HG03103 (cell line): ENCODE results near the gene EFNA5.

ENCODE experiments used
- ATAC-seq: cut with Tn5 transposase; IDR thresholded peaks from one replicate; pipeline ENCODE4 v1.9.1; 2021; ENCODE audit warnings: low read depth; ENCODE audit not compliant: unreplicated experiment

The EFNA5 gene

GRCh38 chr5:107652408-107652807 is 18.3 kb downstream of the EFNA5 start:
- no peak for ATAC-seq

- no peak for ATAC-seq
Measured at GRCh38 chr5:107651325-107651724, 19.4 kb downstream of the EFNA5 start.

- ATAC-seq: no peak
Measured at GRCh38 chr5:107646418-107646817, 24.3 kb downstream of the EFNA5 start.

GRCh38 chr5:107640568-107640967 is 30.2 kb downstream of the EFNA5 start:
- no peak for ATAC-seq

GRCh38 chr5:107639990-107640389 is 30.7 kb downstream of the EFNA5 start:
- no peak for ATAC-seq

GRCh38 chr5:107636555-107636954 is 34.2 kb downstream of the EFNA5 start:
- no peak for ATAC-seq

GRCh38 chr5:107636068-107636467 is 34.7 kb downstream of the EFNA5 start:
- no peak for ATAC-seq

- ATAC-seq: no peak
Measured at GRCh38 chr5:107634981-107635848, 35.5 kb downstream of the EFNA5 start.

GRCh38 chr5:107633171-107633901 is 37.4 kb downstream of the EFNA5 start:
- ATAC-seq: no peak

GRCh38 chr5:107631805-107632362 is 38.9 kb downstream of the EFNA5 start:
- ATAC-seq: no peak

GRCh38 chr5:107630184-107630583 is 40.6 kb downstream of the EFNA5 start:
- no peak for ATAC-seq

- no peak for ATAC-seq
Measured at GRCh38 chr5:107624235-107624634, 46.5 kb downstream of the EFNA5 start.

- no peak for ATAC-seq
Measured at GRCh38 chr5:107621089-107621488, 49.6 kb downstream of the EFNA5 start.

GRCh38 chr5:107619781-107620180 is 51.0 kb downstream of the EFNA5 start:
- ATAC-seq: no peak

- ATAC-seq: no peak
Measured at GRCh38 chr5:107618242-107618641, 52.5 kb downstream of the EFNA5 start.

- no peak for ATAC-seq
Measured at GRCh38 chr5:107617052-107617451, 53.7 kb downstream of the EFNA5 start.

- ATAC-seq: no peak
Measured at GRCh38 chr5:107616213-107616612, 54.5 kb downstream of the EFNA5 start.

- ATAC-seq: no peak
Measured at GRCh38 chr5:107615299-107615817, 55.4 kb downstream of the EFNA5 start.

- no peak for ATAC-seq
Measured at GRCh38 chr5:107612541-107612940, 58.2 kb downstream of the EFNA5 start.

- no peak for ATAC-seq
Measured at GRCh38 chr5:107610798-107611197, 59.9 kb downstream of the EFNA5 start.

GRCh38 chr5:107607671-107608345 is 62.9 kb downstream of the EFNA5 start:
- no peak for ATAC-seq
